RWPE1 (cell line): ENCODE measurements around the gene SLC25A28.
A peak's percentile ranks its signal among the peaks of the same experiment; 100 is the strongest.

Experiments used
- CTCF ChIA-PET: fragments of 350-600 bp; sonication (Branson Sonifier 250); formaldehyde crosslinking; extraction: SDS; loops from one replicate; lab custom pipeline; 2021; lab: Yijun Ruan, JAX
- POLR2A ChIA-PET: fragments of 400-600 bp; formaldehyde crosslinking; extraction: SDS; loops from one replicate; lab custom pipeline; 2020; ENCODE audit warnings: antibody characterized with exemption; ENCODE audit not compliant: low non-redundant PET; lab: Yijun Ruan, JAX
- DNase-seq: peaks from one replicate; pipeline ENCODE4 v3.0.0; 2012; ENCODE audit warnings: low spot score
- H3K27ac ChIP-seq: fragments of 450-650 bp; 2 replicates; pipeline ENCODE4 v1.5.1; 2017
- TF ChIP-seq, protein P1 (sequence below): fragments of 450-650 bp; conservative IDR thresholded peaks from 2 replicates; pipeline ENCODE4 v1.5.1; 2017; ENCODE audit warnings: low read depth, mild to moderate bottlenecking

Gene SLC25A28, protein sequence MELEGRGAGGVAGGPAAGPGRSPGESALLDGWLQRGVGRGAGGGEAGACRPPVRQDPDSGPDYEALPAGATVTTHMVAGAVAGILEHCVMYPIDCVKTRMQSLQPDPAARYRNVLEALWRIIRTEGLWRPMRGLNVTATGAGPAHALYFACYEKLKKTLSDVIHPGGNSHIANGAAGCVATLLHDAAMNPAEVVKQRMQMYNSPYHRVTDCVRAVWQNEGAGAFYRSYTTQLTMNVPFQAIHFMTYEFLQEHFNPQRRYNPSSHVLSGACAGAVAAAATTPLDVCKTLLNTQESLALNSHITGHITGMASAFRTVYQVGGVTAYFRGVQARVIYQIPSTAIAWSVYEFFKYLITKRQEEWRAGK

DNA sequence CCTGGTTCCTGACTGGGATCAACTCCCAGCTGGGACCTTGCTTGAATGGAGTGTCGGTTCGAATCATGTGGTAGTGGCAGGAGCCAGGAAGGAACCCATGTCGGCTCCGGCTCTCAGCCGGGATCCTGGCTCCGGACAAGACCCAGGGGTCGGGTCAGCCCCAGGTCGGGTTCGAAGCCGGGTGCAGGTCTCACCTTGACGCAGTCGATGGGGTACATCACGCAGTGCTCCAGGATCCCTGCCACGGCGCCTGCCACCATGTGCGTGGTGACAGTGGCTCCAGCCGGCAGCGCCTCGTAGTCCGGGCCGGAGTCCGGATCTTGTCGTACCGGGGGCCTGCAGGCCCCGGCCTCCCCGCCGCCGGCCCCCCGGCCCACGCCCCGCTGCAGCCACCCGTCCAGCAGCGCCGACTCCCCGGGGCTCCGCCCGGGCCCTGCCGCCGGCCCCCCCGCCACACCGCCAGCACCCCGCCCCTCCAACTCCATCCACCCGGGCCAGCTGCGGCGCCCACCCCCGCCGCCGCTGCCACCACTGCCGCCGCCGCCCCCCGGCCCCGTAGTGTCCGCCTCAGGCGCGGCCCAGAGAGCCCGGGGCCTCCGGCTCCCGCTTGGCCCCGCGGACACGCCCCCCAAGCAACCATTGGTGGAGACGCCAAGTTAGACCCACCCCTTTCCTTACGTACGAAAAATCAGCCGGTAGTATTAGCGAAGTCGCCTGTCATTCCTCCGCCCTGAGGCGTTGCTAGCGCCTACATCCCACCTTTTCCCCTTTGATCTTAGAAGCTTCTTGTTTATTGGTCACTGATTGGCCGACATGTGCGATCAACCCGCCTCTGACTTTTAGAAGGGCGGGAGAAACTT, at the start of gene SLC25A28:
Gene SLC25A28, minus strand, starts transcription at position 589 of the 860 bp plus-strand sequence. Its CDS starts 104 bp downstream, at position 485.
- TF ChIP-seq, protein P1, sequence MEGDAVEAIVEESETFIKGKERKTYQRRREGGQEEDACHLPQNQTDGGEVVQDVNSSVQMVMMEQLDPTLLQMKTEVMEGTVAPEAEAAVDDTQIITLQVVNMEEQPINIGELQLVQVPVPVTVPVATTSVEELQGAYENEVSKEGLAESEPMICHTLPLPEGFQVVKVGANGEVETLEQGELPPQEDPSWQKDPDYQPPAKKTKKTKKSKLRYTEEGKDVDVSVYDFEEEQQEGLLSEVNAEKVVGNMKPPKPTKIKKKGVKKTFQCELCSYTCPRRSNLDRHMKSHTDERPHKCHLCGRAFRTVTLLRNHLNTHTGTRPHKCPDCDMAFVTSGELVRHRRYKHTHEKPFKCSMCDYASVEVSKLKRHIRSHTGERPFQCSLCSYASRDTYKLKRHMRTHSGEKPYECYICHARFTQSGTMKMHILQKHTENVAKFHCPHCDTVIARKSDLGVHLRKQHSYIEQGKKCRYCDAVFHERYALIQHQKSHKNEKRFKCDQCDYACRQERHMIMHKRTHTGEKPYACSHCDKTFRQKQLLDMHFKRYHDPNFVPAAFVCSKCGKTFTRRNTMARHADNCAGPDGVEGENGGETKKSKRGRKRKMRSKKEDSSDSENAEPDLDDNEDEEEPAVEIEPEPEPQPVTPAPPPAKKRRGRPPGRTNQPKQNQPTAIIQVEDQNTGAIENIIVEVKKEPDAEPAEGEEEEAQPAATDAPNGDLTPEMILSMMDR: no peak
- H3K27ac ChIP-seq: peak within 1 kb of the TSS; percentile 99
- ChIA-PET POLR2A (interaction anchor here (0.5 to 1.5 kb wide), 11 partner anchors 16 to 1815 kb away, joined by 3 to 6 read pairs (median 4); partner anchors contain the start of genes COX15, CUTC, ENTPD7 and GOT1), CTCF (interaction anchor here (0.7 kb wide), 1 partner anchor 601 kb away, joined by 3 read pairs; no protein-coding TSS in a partner anchor)
- peak; percentile 99 for DNase-seq

DNA sequence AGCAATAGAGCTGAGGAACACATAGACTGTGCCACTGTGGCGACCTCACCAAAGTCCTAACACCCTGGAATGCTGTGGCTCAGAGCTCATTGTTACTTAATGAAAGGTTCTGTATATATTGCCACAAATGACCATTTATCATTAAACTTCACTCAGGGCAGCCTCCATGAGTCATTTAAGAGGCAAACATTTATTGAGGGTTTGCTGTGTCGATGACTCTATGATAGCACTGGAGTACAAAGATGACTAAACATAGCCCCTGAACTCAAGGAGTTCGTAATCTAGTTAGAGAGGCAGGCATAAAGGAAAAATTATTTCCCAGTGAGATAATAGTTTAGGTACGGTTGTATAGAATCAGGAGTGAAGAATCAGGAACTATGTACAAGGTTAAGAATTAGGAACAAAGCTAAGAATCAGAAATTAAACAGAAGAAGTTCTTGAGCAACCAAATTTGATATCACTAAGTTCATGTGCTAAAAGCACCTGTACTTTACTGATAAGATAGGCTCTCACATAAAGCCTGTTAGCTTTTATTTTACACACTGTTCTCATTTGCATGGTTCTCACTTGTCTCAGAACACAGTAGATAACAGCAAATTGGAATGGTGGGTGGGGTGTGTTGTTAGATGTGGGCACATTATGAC, 47.0 kb upstream of the SLC25A28 start:
- peak; percentile 71 for DNase-seq
- ChIA-PET POLR2A (no interaction called here), CTCF (interaction anchor here (0.6 to 1.8 kb wide), 3 partner anchors 10 to 52 kb away, joined by 3 to 5 read pairs (median 3); no protein-coding TSS in a partner anchor)
- TF ChIP-seq, protein P1: no peak
- no peak overlapping the region for H3K27ac ChIP-seq

DNA sequence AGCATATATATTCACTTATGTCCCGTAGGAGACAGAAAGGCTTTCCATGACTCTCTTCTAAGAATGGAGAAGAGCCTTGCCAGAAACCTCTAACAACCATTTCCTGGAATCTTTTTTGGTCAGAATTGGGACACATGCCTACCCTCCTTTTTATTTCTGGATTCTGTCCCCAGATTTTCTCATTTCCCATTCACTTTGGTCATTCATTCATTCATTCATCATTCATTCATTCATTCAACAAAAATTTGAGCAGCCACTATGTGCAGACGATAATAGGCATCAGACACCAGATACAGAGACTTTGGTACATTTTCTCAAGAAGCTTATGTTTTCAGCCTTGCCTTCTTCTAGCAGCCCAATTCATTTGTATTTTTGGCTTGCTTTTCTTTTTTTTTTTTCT, 45.1 kb upstream of the SLC25A28 start:
- POLR2A ChIA-PET: no interaction called here
- CTCF ChIA-PET: interaction anchor here (1.0 to 1.8 kb wide), 2 partner anchors 12 to 35 kb away, joined by 3 to 5 read pairs; no protein-coding TSS in a partner anchor
- TF ChIP-seq, protein P1: no peak
- no peak for DNase-seq
- H3K27ac ChIP-seq: no peak overlapping the region

DNA sequence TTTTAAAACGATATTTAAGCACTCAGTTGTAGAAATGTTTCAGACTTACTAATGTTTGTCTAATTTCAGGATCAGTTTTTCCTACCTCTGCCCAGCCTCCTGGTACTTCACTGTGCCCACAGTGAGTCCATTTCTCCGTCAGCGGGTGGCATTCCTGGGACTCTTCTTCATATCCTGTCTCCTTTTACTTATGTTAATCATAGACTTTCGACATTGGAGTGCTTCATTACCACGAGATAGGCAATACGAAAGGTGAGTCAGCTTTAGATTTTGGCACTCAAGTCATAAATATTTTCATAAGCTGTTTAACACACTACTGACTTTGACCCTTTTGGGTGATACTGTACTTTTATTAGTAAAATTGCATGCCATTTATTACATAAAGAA, 41.1 kb upstream of the SLC25A28 start:
- ChIA-PET POLR2A (no interaction called here), CTCF (no interaction called here)
- H3K27ac ChIP-seq: no peak overlapping the region
- TF ChIP-seq, protein P1: no peak
- DNase-seq: peak; percentile 94

DNA sequence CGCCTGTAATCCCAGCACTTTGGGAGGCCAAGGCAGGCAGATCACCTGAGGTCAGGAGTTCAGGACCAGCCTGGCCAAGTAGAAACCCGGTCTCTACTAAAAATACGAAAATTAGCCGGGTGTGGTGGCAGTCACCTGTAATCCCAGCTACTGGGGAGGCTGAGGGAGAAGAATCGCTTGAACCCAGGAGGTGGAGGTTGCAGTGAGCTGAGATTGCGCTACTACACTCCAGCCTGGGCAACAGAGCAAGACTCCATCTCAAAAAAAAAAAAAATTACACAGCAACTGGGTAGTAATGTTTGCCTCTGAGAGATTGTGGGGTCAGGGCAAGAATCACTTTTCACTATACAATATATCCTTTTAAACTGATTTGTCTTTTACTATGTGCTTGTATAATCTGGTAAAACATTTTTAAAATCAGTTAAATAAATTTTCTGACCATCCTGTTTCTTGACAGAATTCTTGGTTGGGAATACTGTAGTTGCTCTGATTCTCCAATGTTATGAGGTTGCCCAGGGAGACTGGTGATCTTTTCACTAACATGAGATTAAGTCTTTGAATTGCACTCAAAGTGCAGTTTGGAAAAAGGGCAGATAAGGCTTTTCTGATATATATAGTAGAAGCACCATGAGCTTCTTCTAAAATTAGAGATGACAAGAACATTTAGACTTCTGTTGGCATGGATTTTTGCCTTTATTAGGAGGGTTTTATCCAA, 40.6 kb upstream of the SLC25A28 start:
- CTCF ChIA-PET: interaction anchor here (0.6 kb wide), 1 partner anchor 18 kb away, joined by 4 read pairs; no protein-coding TSS in a partner anchor
- DNase-seq: no peak
- peak overlapping the region; percentile 72 for H3K27ac ChIP-seq
- POLR2A ChIA-PET: interaction anchor here (1.8 kb wide), 1 partner anchor 41 kb away, joined by 4 read pairs; the partner anchor contains the start of gene SLC25A28
- TF ChIP-seq, protein P1: no peak
